Cerebellar nuclear complex (tissue), 1 donor: Measurements from ENCODE around the gene SERPING1.

Experiments used
- DNase-seq, 2 experiments: peaks; one replicate each; lab custom pipeline; 2025; lab: John Stamatoyannopoulos, UW

SERPING1 gene

GRCh38 chr11:57652662-57653061 lies 55.2 kb downstream of the SERPING1 start:
- DNase-seq: no peak

GRCh38 chr11:57653163-57653562 lies 55.7 kb downstream of the SERPING1 start:
- no peak for DNase-seq

- DNase-seq: no peak
Observed at GRCh38 chr11:57656885-57657193, 59.4 kb downstream of the SERPING1 start.

- DNase-seq: peak; percentile 97 to 100
Observed at GRCh38 chr11:57657194-57658022, 59.9 kb downstream of the SERPING1 start, which contains the start of gene CLP1. Gene CLP1, plus strand, starts transcription at chr11:57657762. Its CDS starts 1,715 bp downstream, at chr11:57659477.

- no peak for DNase-seq
Observed at GRCh38 chr11:57658023-57658361, 60.5 kb downstream of the SERPING1 start.

GRCh38 chr11:57659669-57660068 lies 62.2 kb downstream of the SERPING1 start:
- no peak for DNase-seq

GRCh38 chr11:57662893-57663292 lies 65.4 kb downstream of the SERPING1 start:
- no peak for DNase-seq

GRCh38 chr11:57663975-57664374 lies 66.5 kb downstream of the SERPING1 start:
- no peak for DNase-seq
